NCI-H1436 (cell line): Measurements from ENCODE around the gene POGZ.
"Not testable (repeated sequence)": the region's sequence is repeated elsewhere in the genome, so short reads cannot be mapped to it uniquely, and the experiment has no call there.

Experiments
- DNase-seq: peaks from one replicate; lab custom pipeline; 2025; lab: John Stamatoyannopoulos, UW

The POGZ gene

GRCh38 chr1:151411884-151412283, 47.4 kb downstream of the POGZ start:
- DNase-seq: no peak

GRCh38 chr1:151408891-151409290, 50.4 kb downstream of the POGZ start:
- no peak for DNase-seq

GRCh38 chr1:151407304-151407703, 52.0 kb downstream of the POGZ start:
- no peak for DNase-seq

- DNase-seq: no peak
Measured at GRCh38 chr1:151406176-151406575, 53.1 kb downstream of the POGZ start.

GRCh38 chr1:151405187-151405951, 53.9 kb downstream of the POGZ start:
- DNase-seq: no peak

- no peak for DNase-seq
Measured at GRCh38 chr1:151403612-151404011, 55.7 kb downstream of the POGZ start.

- no peak for DNase-seq
Measured at GRCh38 chr1:151402764-151403163, 56.5 kb downstream of the POGZ start.

GRCh38 chr1:151401860-151402259, 57.4 kb downstream of the POGZ start:
- DNase-seq: no peak

GRCh38 chr1:151401125-151401788, 58.0 kb downstream of the POGZ start:
- DNase-seq: no peak

GRCh38 chr1:151399324-151400171, 59.7 kb downstream of the POGZ start, which contains the start of gene PSMB4:
Gene PSMB4, plus strand, starts transcription at chr1:151399573. Its CDS starts 15 bp downstream, at chr1:151399588.
- DNase-seq: peak; percentile 88

- not testable (repeated sequence) for DNase-seq
Measured at GRCh38 chr1:151396265-151396664, 63.0 kb downstream of the POGZ start.

GRCh38 chr1:151393583-151393982, 65.7 kb downstream of the POGZ start:
- no peak for DNase-seq

GRCh38 chr1:151391079-151391563, 68.2 kb downstream of the POGZ start:
- DNase-seq: no peak

- DNase-seq: not testable (repeated sequence)
Measured at GRCh38 chr1:151390221-151391078, 68.8 kb downstream of the POGZ start.

GRCh38 chr1:151386002-151386401, 73.3 kb downstream of the POGZ start:
- DNase-seq: no peak

GRCh38 chr1:151384584-151384983, 74.7 kb downstream of the POGZ start:
- DNase-seq: no peak

- no peak for DNase-seq
Measured at GRCh38 chr1:151377150-151377884, 82.0 kb downstream of the POGZ start.

GRCh38 chr1:151373196-151373595, 86.1 kb downstream of the POGZ start:
- no peak for DNase-seq

- no peak for DNase-seq
Measured at GRCh38 chr1:151372058-151372934, 87.0 kb downstream of the POGZ start, which contains the start of gene SELENBP1. Gene SELENBP1, minus strand, starts transcription at chr1:151372705. Its CDS starts 64 bp downstream, at chr1:151372641.
